ENCODE data around the gene GRK3. TPM values are rescaled to one million over a fixed set of nuclear protein-coding genes. Genes with fewer than 3 reads are reported as not detected.

The GRK3 gene
- total RNA-seq, 2 donors from 2014 or later = 19.4 to 21.0 TPM

GRCh38 chr22:25777411-25777810, 212.9 kb downstream of the GRK3 start:
- no peak overlapping the region for H3K9ac ChIP-seq (ENCODE audit: extremely low read depth, low read length, poor library complexity, severe bottlenecking)
- DNase-seq = no peak
- peaks cover 2% of the 10 kb centered on the region for H3K4me1 Mint-ChIP-seq
- no peak overlapping the region for H3K4me3 Mint-ChIP-seq
- no peaks in the 10 kb centered on the region for H3K9me3 ChIP-seq (ENCODE audit: control insufficient read depth, low read length)
- H3K27me3 ChIP-seq (ENCODE audit: control insufficient read depth, insufficient read depth, low read length, poor library complexity, severe bottlenecking) = no peaks in the 10 kb centered on the region
- 82 to 91% methylated on average over 3 to 9 of the region's 9 CpGs for WGBS, 2 experiments (ENCODE audit: insufficient coverage in 1 of 2, insufficient read length in 1 of 2)
- H3K4me3 ChIP-seq (ENCODE audit: low read length) = no peak overlapping the region
- no peak overlapping the region for H3K27ac Mint-ChIP-seq
- no peak overlapping the region for H3K27ac ChIP-seq (ENCODE audit: low read depth, low read length)
- TF ChIP-seq, protein P1, sequence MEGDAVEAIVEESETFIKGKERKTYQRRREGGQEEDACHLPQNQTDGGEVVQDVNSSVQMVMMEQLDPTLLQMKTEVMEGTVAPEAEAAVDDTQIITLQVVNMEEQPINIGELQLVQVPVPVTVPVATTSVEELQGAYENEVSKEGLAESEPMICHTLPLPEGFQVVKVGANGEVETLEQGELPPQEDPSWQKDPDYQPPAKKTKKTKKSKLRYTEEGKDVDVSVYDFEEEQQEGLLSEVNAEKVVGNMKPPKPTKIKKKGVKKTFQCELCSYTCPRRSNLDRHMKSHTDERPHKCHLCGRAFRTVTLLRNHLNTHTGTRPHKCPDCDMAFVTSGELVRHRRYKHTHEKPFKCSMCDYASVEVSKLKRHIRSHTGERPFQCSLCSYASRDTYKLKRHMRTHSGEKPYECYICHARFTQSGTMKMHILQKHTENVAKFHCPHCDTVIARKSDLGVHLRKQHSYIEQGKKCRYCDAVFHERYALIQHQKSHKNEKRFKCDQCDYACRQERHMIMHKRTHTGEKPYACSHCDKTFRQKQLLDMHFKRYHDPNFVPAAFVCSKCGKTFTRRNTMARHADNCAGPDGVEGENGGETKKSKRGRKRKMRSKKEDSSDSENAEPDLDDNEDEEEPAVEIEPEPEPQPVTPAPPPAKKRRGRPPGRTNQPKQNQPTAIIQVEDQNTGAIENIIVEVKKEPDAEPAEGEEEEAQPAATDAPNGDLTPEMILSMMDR (conservative IDR thresholded peaks at IDR 0.05) = no peak
- no peaks in the 10 kb centered on the region for H3K36me3 ChIP-seq (ENCODE audit: control insufficient read depth, insufficient read depth, low read length)
- H3K27me3 Mint-ChIP-seq (ENCODE audit: insufficient read depth) = peaks cover 3% of the 10 kb centered on the region
- no peaks in the 10 kb centered on the region for H3K4me1 ChIP-seq (ENCODE audit: control insufficient read depth, insufficient read depth, low read length)
- no peaks in the 10 kb centered on the region for H3K9me3 Mint-ChIP-seq
- no peaks in the 10 kb centered on the region for H3K36me3 Mint-ChIP-seq (ENCODE audit: low read depth)

DNA sequence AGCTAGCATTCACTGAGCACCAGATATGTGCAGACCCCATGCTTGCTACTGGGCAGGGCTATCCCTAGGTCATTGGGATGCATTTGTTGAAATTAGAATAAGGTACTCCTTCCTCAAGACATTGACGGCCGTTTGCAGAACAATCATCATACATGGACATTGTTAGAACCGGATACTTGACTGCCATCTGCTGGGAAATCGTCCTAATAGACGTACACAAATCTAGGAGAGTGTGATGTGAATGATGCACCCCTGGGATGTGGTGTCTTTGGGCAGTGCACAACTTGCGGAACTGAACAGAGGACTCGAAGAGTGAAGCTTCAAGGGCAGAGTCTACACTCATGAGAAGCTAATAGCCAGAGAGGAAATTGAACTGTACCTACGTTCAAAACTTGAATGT, 213.4 kb downstream of the GRK3 start:
- no peak overlapping the region for H3K9ac ChIP-seq (ENCODE audit: extremely low read depth, low read length, poor library complexity, severe bottlenecking)
- Mint-ChIP-seq H3K27me3 (ENCODE audit: insufficient read depth) (peaks cover 2% of the 10 kb centered on the region), H3K4me1 (peaks cover 2% of the 10 kb centered on the region), H3K27ac (no peak overlapping the region), H3K9me3 (no peaks in the 10 kb centered on the region), H3K36me3 (ENCODE audit: low read depth) (no peaks in the 10 kb centered on the region), H3K4me3 (no peak overlapping the region)
- H3K4me1 ChIP-seq (ENCODE audit: control insufficient read depth, insufficient read depth, low read length) = no peaks in the 10 kb centered on the region
- DNase-seq = no peak
- WGBS, 2 experiments (ENCODE audit: insufficient coverage in 1 of 2, insufficient read length in 1 of 2) = 82 to 85% methylated on average over 8 of the region's 8 CpGs
- TF ChIP-seq, protein P1 (conservative IDR thresholded peaks at IDR 0.05) = peak; percentile 41
- H3K9me3 ChIP-seq (ENCODE audit: control insufficient read depth, low read length) = no peaks in the 10 kb centered on the region
- no peaks in the 10 kb centered on the region for H3K36me3 ChIP-seq (ENCODE audit: control insufficient read depth, insufficient read depth, low read length)
- H3K27me3 ChIP-seq (ENCODE audit: control insufficient read depth, insufficient read depth, low read length, poor library complexity, severe bottlenecking) = no peaks in the 10 kb centered on the region
- no peak overlapping the region for H3K27ac ChIP-seq (ENCODE audit: low read depth, low read length)
- no peak overlapping the region for H3K4me3 ChIP-seq (ENCODE audit: low read length)

Other genes with a start within 250 kb of the GRK3 start
- under 1 TPM; 0.77 to 0.84 TPM for gene MYO18B, start 177.5 kb downstream of the GRK3 start, total RNA-seq

Data from endodermal cell (in vitro differentiated cells).